ENCODE measurements around the gene SPDEF.

The SPDEF gene

DNA sequence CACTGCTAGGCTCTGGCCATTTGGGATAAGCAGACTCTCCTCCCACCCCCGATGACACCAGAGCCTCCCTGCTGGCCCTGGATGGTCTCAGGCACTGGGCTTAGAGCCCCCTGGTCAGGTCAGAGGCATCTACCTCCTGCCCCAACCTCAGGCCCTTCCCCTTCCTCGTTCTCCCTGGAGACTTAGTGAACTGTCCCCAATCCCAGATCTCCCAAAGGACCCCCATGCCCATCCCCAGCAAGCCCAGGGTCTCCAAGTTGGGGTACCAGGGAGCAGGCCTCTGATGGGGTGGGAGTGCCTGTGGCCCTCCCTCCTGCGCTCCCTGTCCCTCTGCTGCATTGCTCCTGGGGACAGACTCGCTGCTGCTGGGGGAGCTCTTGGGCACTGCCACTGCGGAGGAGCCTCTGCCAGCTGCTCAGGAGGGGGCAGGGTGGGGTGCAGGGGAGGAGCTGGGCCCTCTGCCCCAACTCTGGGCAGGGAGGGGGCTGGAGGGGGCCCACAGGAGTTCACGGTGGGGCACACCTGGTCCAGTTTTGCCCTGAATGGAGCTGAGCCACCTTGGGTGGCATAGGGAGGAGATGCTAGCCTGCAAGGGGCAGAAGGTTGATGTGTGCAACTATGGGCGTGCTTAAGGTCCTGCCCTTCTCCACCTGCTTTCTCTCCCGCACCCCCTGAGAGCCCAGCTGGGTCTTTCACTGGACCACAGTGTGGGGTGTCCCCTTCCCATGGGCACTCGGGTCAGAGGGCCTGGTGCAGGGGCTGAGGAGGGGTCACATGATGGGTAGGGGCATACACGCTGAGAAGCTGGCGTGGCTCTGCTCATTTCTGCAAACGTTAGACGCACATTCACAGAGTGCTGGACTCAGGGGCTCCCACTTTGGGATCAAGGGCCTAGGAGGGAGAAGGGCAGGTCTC, 40.4 kb downstream of the SPDEF start:
- no peak for DNase-seq (ENCODE audit: low read depth, low spot score)

DNA sequence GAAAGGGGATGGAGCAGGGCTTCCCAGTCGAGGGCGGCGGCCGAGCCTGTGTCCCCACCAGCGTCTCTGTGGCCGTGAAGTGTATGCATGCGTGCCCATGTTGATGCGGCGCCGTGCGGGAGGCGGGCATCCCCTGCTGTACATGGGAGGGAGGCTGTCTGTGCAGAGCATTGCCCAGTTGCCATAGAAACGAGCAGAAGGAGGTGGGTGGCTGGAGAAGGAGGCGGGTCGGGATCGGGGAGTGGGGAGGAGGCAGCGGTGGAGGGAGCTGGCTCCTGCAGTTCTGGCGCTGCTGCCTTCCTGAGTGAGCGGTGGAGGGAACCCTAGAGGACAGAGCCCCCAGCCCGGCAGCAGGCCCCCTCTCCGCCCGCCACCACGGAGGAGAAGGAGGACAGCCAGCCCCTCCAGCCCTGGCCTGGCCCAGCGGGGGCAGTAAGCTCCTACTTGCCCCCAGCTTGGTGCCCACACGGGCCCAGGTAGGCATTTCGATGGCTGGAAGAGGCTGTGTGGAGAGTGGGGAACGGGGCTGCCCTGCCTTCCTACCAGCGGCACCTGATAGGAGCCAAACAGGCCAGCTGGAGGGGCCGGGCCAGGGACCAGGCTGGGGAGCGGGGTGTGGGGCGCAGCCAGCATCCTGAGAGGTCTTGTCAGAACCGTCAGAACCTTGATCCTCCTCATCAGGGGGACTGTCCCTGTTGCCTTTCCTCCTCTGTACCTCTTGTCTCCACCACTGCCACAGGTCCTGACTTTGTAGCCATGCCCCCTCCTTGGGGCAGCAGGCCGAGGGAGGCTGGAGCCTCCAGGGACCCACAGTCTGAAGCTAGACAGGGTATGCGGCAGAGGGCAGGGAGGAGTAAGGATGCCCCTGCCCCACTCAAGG, 41.3 kb downstream of the SPDEF start:
- DNase-seq (ENCODE audit: low read depth, low spot score), result no peak

DNA sequence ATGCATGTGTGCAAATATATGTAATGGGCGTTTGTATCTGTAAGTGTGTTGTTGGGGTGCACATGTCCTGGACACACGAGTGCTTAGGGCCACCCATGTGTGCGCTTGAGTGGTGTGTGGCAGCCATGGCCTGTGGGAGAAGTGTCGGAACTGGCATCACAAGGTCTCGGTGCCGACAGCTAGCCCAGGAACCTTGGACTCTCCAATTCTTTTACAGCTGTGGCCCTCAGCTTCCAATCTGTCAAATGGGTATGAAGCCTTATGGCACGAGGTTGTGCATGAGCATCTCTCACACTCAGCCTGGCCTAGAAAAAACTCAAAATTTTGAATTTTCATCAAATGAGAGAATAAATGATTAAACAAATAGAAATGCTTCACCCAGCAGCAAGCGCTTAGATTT, 42.0 kb downstream of the SPDEF start:
- DNase-seq (ENCODE audit: low read depth, low spot score), result no peak

DNA sequence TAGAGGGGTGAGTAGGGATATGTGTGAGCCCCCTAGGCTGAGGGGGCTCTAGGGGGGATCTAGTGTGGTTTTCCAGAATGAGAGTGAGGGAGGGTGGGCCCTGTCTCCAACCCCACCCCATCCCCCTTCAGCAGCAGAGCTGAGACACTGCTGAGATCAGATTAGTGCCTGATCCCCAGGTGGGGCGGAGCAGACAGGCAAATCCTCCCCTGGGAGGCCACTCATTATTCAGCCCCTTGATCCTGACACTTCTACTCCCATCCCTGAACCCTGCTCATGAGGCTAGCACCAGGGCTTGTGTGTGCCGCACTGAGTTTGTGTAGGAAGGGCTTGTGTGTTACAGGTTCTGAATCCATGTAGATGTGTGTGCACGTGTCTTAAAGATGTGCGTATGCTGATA, 42.5 kb downstream of the SPDEF start:
- DNase-seq (ENCODE audit: low read depth, low spot score), result no peak

DNA sequence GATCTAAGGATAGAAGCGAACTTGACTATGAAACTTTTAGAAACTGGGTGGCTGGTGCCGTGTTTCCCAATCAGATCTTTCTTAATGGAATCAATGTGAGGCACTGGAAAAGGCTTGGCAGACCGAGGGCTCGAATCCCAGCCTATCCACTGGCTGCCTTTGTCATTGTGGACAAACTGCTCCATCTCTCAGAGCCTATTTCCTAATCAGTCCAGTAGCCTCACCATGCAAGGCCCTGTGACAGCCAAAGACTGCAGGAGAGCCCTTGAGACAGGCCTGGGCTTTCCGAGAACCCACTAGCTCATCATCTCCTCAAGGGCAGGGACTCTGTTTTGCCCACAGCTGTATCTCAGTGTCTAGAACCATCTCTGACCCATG, 43.4 kb downstream of the SPDEF start:
- DNase-seq (ENCODE audit: low read depth, low spot score), result no peak

DNA sequence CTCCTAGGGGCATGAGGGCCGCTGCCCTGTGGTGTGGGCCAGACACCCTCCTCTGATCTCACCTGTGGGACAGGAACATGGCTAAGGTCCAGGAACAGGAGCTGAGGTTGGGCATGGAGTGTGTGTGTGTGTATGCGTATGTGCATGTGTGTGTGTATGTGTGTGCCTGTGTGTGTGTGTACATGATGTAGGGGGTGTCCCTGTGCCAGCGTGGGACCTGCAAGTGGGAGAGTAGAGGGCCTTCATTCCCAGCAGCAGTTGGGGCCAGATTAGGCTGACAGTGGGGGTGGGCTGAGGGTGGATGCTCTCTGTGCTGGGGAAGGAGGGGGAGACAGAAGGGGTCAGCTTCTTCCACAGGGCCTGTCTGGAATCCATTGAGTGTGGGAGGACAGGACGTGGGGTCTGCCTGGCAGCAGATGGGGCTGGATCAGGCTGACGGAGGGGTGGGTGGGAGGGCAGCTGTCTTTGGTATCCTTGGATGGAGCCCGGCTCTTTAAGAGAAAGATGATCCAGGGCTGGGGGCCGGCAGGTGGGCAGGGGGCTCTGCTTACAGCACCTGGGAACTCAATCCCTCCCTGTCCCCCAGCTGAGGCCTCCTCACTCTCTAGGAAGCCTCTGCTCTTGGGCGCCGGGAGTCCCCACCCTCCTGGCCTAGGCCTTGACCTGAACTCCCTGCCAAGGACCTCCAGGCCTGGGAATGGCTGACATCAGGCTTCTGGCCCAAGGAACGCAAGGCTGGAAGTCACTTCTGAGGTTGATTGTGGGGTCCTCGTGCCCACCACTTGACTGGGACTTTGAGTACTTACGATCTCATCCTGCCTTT, 44.0 kb downstream of the SPDEF start:
- DNase-seq (ENCODE audit: low read depth, low spot score), result no peak

DNA sequence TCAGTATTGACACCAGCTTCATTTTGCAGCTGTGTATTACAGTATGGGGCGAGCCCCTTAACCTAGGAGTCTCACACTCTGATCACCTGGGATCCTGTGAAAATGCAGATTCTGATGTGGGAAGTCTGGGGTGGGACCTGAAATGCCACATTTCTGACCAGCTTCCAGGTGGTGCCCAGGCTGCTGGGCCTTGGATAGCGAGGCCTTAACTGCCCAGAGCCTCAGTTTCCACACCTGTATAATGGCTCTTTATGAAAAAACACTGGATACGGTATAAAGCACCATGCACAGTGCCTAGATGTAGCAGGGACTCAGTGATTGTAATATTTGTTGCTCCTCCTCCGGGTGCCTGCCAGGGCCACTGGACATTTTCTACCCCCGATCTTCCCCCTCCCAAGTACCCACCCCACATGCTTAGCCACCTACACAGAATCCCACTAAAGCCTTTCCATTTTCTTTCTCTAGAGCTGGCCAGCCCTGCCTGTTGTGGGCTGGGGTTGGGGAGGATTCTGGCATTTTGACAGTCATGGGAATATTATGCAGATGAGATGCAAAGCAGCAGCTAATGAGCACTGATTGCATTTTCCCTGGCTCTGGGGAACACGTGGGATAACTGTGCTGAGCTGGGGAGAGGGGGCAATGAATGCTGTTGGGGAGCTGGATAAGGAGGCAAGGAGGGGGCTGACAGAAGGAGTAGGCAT, 44.8 kb downstream of the SPDEF start:
- no peak for DNase-seq (ENCODE audit: low read depth, low spot score)

DNA sequence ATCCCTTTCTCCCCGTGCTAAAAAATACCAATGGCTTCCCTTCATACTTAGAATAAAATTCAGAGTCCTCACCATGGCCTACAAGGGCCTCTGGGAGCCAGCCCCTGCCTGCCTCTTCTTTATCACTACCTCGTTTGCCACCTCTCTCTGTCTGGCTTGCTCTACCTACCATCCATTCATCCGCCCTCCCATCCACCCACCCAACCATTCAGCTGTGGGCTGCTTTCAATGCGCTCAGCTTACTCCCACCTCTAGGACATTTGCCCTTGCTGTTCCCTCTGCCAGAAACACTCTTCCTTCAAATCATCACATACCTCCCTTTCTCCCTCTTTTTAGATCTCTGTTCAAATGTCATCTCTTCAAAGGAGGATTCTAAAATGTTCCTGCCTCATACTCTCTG, 45.8 kb downstream of the SPDEF start:
- DNase-seq (ENCODE audit: low read depth, low spot score), result no peak

DNA sequence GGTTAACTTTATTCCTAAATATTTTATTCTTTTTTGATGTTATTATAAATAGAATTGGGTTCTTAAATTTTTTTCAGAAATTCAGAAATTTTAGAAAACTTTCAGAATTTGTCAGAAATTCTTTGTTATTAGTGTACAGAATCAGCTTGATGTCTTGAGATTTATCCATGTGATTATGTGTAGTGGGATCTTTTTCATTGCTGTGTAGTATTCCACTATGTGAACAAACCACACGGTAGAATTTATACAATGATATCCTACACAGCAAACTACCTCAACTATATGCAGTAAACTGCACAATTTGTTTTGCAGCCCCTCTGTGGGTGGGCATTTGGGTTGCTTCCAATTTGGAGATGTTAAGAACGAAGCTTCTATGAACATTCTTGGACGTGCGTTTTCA, 46.3 kb downstream of the SPDEF start:
- no peak for DNase-seq (ENCODE audit: low read depth, low spot score)

DNA sequence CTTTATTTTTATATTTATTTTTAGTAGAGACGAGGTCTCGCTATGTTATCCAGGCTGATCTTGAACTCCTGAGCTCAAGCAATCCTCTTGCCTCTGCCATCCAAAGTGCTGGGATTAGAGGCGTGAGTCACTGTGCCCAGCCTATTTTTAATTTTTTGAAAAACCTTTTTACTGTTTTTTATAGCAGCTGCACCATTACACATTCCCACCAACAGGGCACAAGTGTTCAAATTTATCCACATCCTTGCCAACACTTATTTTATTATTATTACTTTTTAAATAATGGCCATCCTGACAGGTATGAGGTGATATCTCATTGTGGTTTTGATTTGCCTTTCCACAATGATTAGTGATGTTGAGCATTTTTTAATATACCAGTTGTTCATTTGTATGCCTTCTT, 47.7 kb downstream of the SPDEF start:
- DNase-seq (ENCODE audit: low read depth, low spot score), result no peak

DNA sequence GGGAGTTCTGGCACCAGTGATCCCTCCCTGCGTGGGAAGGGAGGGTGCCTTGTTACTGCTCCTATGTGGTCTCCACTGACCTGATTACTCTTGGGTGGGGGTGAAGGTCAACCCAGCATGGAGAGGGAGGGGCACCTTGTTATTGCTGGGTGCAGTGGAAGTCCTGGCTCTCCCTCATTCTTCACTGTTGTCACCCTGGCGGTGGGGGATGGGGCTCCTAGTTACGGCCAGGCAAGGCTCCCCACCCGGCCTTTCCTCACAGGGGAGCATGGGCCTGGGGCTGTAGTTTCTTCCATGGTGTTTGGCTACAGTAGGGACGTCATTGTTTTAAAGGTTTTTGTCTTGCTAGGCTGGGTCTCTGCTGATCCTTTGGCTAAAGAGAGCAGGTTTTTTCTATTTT, 49.4 kb downstream of the SPDEF start:
- DNase-seq (ENCODE audit: low read depth, low spot score), result no peak

DNA sequence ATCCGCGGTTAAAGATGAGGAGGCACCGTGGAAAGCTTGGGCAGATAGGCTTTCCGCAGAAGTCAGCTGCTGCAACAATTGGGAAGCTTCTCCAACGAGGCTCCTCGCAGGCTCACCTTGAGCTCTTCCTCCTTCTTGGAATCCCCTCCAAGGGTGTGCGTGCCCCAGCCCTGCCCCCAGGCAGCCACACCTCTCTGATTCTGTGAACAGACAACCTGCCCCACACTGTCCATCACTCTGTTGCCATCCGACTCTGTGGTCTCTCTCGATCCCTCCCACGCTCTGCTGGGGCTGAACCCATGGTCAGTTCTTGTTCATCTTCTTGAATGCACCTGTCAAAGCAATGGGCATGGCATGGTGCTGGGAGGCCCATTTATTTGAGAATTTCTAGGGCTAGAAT, 58.7 kb downstream of the SPDEF start:
- no peak for DNase-seq (ENCODE audit: low read depth, low spot score)

DNA sequence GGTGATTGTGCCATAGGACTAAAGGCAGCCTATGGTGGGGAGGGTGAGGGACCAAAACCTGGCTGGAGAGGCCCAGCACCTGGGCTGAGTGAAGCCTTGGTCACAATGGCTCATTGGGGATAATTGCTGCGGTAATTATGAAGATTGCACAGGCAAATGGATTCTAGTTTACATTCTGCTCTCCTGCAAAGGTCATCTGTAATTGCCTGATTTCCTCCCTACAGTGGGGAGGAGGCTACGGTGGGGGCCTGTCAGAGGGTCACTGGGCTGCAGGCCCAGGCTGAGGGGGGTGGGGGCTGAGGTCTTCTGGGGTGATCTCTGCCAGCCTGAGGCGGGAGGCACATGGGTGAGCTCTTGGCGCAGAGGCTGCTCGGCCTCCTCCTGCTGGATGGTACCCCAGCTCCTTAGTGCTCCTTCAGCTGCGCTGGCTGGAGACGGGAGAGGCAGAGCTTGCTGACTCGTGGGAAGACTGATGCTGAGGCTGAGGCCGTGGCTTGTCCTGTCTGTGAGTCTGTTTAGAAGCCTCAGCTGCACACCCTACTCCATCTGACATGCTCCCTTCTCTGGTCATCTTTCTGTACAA, 59.9 kb downstream of the SPDEF start:
- no peak for DNase-seq (ENCODE audit: low read depth, low spot score)

DNA sequence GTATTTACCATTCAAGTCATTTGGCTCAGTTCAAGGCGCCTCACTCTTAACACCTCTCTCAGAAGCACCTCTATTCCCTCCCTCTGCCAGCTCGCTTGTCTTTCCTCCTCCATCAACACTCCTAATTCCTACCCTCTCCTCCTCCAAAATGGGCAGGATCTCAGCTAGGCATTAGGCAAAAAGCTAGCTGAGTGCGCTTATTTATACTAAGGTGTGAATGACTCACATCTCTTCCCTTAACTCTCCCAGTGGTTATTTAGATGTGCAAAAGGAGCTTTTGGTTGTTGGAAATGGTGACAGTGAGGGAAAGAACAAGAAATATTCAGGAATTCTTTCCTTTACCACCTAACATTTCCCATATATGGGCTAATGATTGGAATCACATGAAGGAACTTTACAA, 61.2 kb downstream of the SPDEF start:
- DNase-seq (ENCODE audit: low read depth, low spot score), result no peak

DNA sequence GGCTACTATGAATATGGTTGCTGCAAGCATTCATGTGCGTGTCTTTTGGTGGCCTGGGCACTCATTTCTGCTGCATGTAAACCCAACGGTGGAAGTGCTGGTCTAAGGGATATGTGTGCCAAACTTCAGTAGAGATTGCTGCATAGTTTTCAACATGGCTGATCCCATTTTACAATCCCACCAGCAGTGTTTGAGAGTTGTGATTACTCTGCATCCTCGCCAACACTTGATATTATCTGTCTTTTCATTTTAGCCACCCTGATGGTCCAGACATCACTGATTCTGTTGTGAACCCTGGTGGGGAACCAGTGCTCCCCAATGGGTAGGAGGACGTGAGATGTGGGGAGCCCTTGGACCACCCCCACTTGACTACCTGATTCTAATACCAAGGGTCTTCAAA, 62.8 kb downstream of the SPDEF start:
- no peak for DNase-seq (ENCODE audit: low read depth, low spot score)

DNA sequence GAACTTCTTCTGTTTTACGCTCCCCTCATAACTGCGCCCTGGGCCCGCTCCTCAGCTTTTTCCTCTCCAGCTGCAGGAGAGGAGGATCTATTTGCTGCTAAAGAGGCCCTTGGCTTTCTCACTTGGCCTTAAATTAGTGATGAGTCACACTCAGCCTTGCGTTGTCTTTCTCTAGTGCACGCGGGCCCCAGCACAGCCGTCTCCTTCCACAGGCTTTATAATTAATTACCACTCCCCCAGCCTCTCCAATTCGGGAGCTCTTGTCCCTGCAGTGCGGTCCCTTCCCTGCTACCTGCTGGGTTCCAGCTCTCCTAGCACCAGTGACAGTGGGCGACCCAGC, 65.1 kb downstream of the SPDEF start:
- DNase-seq (ENCODE audit: low read depth, low spot score), result no peak

DNA sequence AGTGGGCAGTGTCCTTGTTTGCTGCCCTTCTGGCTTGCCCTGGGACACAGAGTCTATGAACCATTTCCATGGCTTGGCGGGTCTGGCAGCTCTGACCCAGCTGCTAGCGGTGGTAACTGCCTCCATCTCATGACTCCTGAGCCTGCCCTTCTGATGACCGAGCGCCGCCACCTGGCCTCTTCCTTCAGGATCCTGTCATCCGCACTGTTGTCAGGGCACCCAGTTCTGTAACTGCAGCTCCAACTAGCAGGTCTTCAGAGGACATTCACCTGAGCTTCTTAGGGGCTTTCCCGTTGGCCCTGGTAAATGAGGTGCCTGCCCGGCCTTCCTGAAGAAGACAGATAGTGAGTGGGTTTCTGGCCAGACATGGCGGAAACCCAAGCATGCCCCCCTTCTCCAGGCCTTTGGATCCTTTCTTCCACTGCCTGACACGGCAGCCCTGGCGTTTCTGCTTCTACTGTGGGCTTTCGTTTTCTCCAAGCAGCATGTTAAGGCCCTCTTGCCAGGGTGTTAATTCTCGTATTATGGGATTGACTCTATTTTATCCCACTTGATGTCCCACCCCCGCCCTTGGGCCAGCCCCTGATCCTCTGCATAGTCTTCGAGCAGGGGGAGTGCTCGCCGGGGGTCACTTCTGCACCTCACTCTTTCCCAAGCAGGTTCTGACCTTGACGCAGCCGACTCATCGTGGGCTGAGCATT, 65.6 kb downstream of the SPDEF start:
- DNase-seq (ENCODE audit: low read depth, low spot score), result no peak

DNA sequence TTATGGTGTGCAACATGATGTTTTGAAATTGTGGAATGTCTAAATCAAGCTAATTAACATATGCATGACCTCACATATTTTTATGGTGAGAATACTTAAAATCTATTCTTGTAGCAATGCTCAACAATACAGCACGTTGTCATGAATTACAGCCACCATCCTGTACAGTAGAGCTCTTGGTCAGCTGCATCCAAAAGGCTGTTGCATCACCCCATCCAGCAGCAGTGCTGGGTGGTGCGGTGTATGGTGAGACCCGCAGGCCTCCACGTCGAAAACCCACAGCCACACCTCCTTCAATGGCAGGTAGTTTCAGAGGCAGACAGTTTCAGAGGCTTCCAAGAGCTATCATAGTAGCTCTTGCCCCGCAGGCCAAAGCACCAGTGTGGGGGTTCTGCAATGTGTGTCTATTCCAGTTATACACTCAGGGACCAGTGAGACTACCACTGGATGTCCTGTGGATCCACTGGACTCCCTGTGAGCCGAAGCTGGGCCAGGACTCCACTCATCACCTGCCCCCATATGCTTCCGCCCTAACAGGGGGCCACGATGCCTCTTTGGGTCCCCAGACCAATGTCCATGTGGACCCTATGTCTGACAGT, 66.8 kb downstream of the SPDEF start:
- DNase-seq (ENCODE audit: low read depth, low spot score), result no peak

All from brain pericyte (primary cell).